ENCODE data around the gene ASPHD2.

ASPHD2 gene

DNA sequence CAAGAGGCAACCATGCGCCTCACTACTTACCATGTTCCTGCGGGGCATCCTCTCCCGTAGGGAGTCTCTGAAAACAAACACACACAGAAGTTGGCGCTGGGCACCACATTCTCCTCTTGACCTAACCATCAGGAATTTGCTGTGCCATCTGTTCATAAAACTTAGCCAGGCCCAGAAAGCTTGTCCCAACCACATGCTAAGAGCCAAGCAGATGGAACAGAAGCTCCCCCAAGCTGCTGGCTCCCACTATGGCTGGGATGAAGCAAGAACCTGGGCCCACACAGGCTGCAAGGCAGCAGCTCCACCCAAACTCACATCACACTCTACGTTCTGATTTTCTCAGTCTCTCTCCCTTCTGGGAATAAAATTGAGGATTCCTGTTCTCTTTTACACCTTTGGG lies 37.1 kb downstream of the ASPHD2 start:
- in situ Hi-C loops (cut with HindIII; ENCODE audit: low sequenced_read_pairs): loop anchor here (10.0 kb wide), 1 partner anchor 101 kb away; no protein-coding TSS in a partner anchor
- DNase-seq (ENCODE audit: low read depth): no peak
- no peak for TF ChIP-seq CTCF (IDR thresholded peaks at IDR 0.05; ENCODE audit: low read depth, low read length, missing control alignments)
- no peak overlapping the region for H3K4me3 ChIP-seq (ENCODE audit: low read depth, low read length)

- no peak for DNase-seq (ENCODE audit: low read depth)
- in situ Hi-C loops (cut with HindIII; ENCODE audit: low sequenced_read_pairs): no loop called here
- no peak overlapping the region for H3K4me3 ChIP-seq (ENCODE audit: low read depth, low read length)
- TF ChIP-seq CTCF (IDR thresholded peaks at IDR 0.05; ENCODE audit: low read depth, low read length, missing control alignments): no peak
Observed at GRCh38 chr22:26470807-26471206, 41.7 kb downstream of the ASPHD2 start.

- DNase-seq (ENCODE audit: low read depth): no peak
- in situ Hi-C loops (cut with HindIII; ENCODE audit: low sequenced_read_pairs): no loop called here
- no peak overlapping the region for H3K4me3 ChIP-seq (ENCODE audit: low read depth, low read length)
- no peak for TF ChIP-seq CTCF (IDR thresholded peaks at IDR 0.05; ENCODE audit: low read depth, low read length, missing control alignments)
Observed at GRCh38 chr22:26471522-26471921, 42.5 kb downstream of the ASPHD2 start.

DNA sequence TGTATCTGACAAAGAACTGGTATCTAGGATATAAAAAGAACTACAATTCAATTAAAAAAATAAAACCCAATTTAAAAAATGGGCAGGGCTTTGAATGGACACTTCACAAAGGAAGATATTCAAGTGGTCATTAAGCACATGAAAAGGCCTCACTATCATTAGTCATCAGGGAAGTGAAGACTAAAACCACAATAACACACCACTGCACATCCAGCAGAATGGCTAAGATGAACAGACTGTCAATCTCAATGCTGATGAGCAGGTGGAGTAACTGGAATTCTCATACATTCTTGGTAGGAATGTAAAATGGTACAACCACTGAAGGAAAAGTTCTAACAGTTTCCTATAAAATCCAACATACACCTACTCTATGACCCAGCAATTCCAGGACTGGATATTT lies 45.6 kb downstream of the ASPHD2 start:
- TF ChIP-seq CTCF (IDR thresholded peaks at IDR 0.05; ENCODE audit: low read depth, low read length, missing control alignments): no peak
- DNase-seq (ENCODE audit: low read depth): no peak
- in situ Hi-C loops (cut with HindIII; ENCODE audit: low sequenced_read_pairs): no loop called here
- no peak overlapping the region for H3K4me3 ChIP-seq (ENCODE audit: low read depth, low read length)

GRCh38 chr22:26476705-26477340 lies 47.8 kb downstream of the ASPHD2 start:
- DNase-seq (ENCODE audit: low read depth): peak; percentile 67
- no peak overlapping the region for H3K4me3 ChIP-seq (ENCODE audit: low read depth, low read length)
- in situ Hi-C loops (cut with HindIII; ENCODE audit: low sequenced_read_pairs): no loop called here
- TF ChIP-seq CTCF (IDR thresholded peaks at IDR 0.05; ENCODE audit: low read depth, low read length, missing control alignments): no peak

DNA sequence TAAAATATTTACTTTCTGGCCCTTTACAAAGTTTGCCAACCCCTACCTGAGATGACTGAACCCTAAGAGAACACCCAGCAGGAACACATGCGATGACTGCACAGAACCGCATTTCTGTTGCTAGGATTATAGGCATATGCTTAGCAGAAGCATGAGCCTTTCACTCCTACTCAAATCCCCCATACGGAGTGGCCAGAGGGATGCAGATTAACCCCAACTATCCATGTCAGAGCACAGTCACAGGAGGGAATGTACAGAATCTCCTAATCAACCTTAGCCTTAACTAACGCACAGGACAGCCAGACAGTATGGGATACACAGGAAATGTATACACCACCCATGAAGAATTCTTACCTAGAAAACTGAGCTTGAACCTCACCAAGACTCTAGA lies 48.3 kb downstream of the ASPHD2 start:
- in situ Hi-C loops (cut with HindIII; ENCODE audit: low sequenced_read_pairs): no loop called here
- no peak for TF ChIP-seq CTCF (IDR thresholded peaks at IDR 0.05; ENCODE audit: low read depth, low read length, missing control alignments)
- no peak for DNase-seq (ENCODE audit: low read depth)
- H3K4me3 ChIP-seq (ENCODE audit: low read depth, low read length): no peak overlapping the region

Measured in astrocyte of the cerebellum (primary cell).